K562 (cell line): Measurements from ENCODE around the gene CREB3L2. TPM values are rescaled to one million over a fixed set of nuclear protein-coding genes. Genes with fewer than 3 reads are reported as not detected.

Experiments used
- CBX8 ChIP-seq: fragments of 200-600 bp; sonication (generic); IDR thresholded peaks from 2 replicates; pipeline ENCODE4 v1.6.1; 2012; ENCODE audit warnings: borderline replicate concordance, mixed run types, low read depth, mild to moderate bottlenecking, moderate library complexity, mixed read lengths, low read length, control low read depth, inconsistent platforms; ENCODE audit not compliant: poor library complexity, severe bottlenecking; ENCODE audit errors: extremely low read depth
- ETV5 ChIP-seq: sonication (generic); formaldehyde crosslinking; IDR thresholded peaks from 2 replicates; pipeline ENCODE4 v1.4.0; 2020; ENCODE audit warnings: low read depth, mild to moderate bottlenecking, missing genetic modification reagents
- ETV6 ChIP-seq, 3 experiments: fragments of 150-350 bp in 1 of 3; sonication (generic) in 1 of 3; formaldehyde crosslinking in 1 of 3; IDR thresholded peaks; 2 replicates each; pipeline versions ENCODE4 v1.6.1 to v1.8.0; 2014 to 2022; ENCODE audit warnings: borderline replicate concordance in 2 of 3, low read depth in 2 of 3, antibody characterized with exemption in 1 of 3, low read length in 1 of 3, mild to moderate bottlenecking in 1 of 3, missing genetic modification reagents in 1 of 3
- GABPA ChIP-seq: fragments of 200-800 bp; sonication (Bioruptor generic); conservative IDR thresholded peaks from 2 replicates; pipeline ENCODE4 v1.6.1; 2016; ENCODE audit warnings: low read depth, missing genetic modification characterization, missing compliant biosample characterization
- GATAD2A ChIP-seq: fragments of 450-650 bp; IDR thresholded peaks from 2 replicates; pipeline ENCODE4 v1.6.1; 2017
- GTF2B ChIP-seq: IDR thresholded peaks from 2 replicates; pipeline ENCODE4 v1.6.1; 2011; ENCODE audit not compliant: insufficient read length; ENCODE audit errors: extremely low read depth
- KLF6 ChIP-seq: fragments of 250-450 bp; sonication (Bioruptor Pico); IDR thresholded peaks from 2 replicates; pipeline ENCODE4 v1.4.0; 2020; ENCODE audit warnings: mild to moderate bottlenecking, moderate library complexity, borderline replicate concordance
- MAX ChIP-seq: sonication (generic); formaldehyde crosslinking; IDR thresholded peaks from 2 replicates; pipeline ENCODE4 v1.9.0; 2022; ENCODE audit warnings: mild to moderate bottlenecking, missing genetic modification reagents
- MLLT1 ChIP-seq, 2 experiments: fragments of 450-650 bp; IDR thresholded peaks; 2 replicates each; pipeline ENCODE4 v1.6.1; 2016
- NR2C1 ChIP-seq, 2 experiments: fragments of 450-650 bp; IDR thresholded peaks; 2 replicates each; pipeline ENCODE4 v1.6.1; 2017; ENCODE audit warnings: mild to moderate bottlenecking in 2 of 2, antibody characterized with exemption in 1 of 2, inconsistent platforms in 1 of 2, missing compliant biosample characterization in 1 of 2, missing genetic modification characterization in 1 of 2
- PHF21A ChIP-seq: fragments of 450-650 bp; IDR thresholded peaks from 2 replicates; pipeline ENCODE4 v1.6.1; 2017; ENCODE audit warnings: low read depth, borderline replicate concordance
- RBM22 ChIP-seq: fragments of 200-400 bp; formaldehyde crosslinking; IDR thresholded peaks from 2 replicates; pipeline ENCODE4 v1.6.1; 2018; ENCODE audit warnings: low read length, low read depth; ENCODE audit not compliant: poor library complexity, severe bottlenecking
- ZBTB17 ChIP-seq: fragments of 450-650 bp; formaldehyde crosslinking; IDR thresholded peaks from 2 replicates; pipeline ENCODE4 v1.4.0; 2020; ENCODE audit warnings: mild to moderate bottlenecking
- ZBTB33 ChIP-seq: sonication (generic); formaldehyde crosslinking; IDR thresholded peaks from 2 replicates; pipeline ENCODE4 v1.8.1; 2023; ENCODE audit warnings: mild to moderate bottlenecking, missing genetic modification reagents
- ZHX1 ChIP-seq: fragments of 150-350 bp; conservative IDR thresholded peaks from 2 replicates; pipeline ENCODE4 v1.6.1; 2014; ENCODE audit warnings: low read length
- ZNF124 ChIP-seq: sonication (generic); formaldehyde crosslinking; IDR thresholded peaks from 2 replicates; pipeline ENCODE4 v1.8.1; 2022; ENCODE audit warnings: missing genetic modification reagents
- ZNF282 ChIP-seq: sonication (generic); formaldehyde crosslinking; IDR thresholded peaks from 2 replicates; pipeline ENCODE4 v1.8.1; 2023; ENCODE audit warnings: missing genetic modification reagents
- polyA plus RNA-seq, 8 experiments: library from polyadenylated mRNA; depleted of rRNA in 4 of 8; stranded (reverse) in 5 of 8; unstranded in 3 of 8; fragments of >200 nt; fragmentation: Nextera tagmentation in 2 of 8; fragmentation: Illumina TruSeq in 1 of 8; extraction: Ambion mirVana in 2 of 8; extraction: Trizol in 1 of 8; gene quantifications; 2 replicates each; pipeline versions ENCODE4 v1.2.1 to v1.2.3, GENCODE V29; 2011 to 2014; ENCODE audit warnings: inconsistent platforms in 1 of 8, missing spikeins in 1 of 8
- total RNA-seq, 7 experiments: library from RNA; depleted of rRNA in 6 of 7; stranded (reverse); fragments of >200 nt in 6 of 7; fragmentation: Illumina TruSeq in 2 of 7; extraction: Trizol in 2 of 7; gene quantifications; 2 replicates each; pipeline versions ENCODE4 v1.2.1 to v1.2.3, GENCODE V29; 2011 to 2021; ENCODE audit warnings: low replicate concordance in 1 of 7

Gene CREB3L2
- total and polyA plus RNA-seq, 9 of the 15 experiments (the other 6 are each of a cell fraction or from before 2014, with no cell fraction given): 7.1 to 45.6 (median 15.8) TPM

- TF ChIP-seq ZHX1 (0 out of 2 replicates have a peak, but pooled peaks have one; percentile 19), CBX8 (no peak), GATAD2A (peak; percentile 26; the same call in 1 of the 2 replicates), ZNF124 (no peak), ZBTB17 (CRISPR knock-in tag) (peak; percentile 43; the same call in 1 of the 2 replicates), GTF2B (no peak), RBM22 (peak; percentile 94), ETV5 (no peak), MAX (CRISPR knock-in tag) (peak; percentile 57; the same call in 1 of the 2 replicates), ZBTB33 (CRISPR knock-in tag) (peak; percentile 35; the same call in 1 of the 2 replicates), ETV6 (IDR thresholded peaks at IDR 0.05; ENCODE audit: borderline replicate concordance in 1 of 2, low read depth in 2 of 2, low read length in 1 of 2) (peak in 1 of 2 experiments; percentile 71; a peak in 1 of 4 replicates), ETV6 (CRISPR knock-in tag; IDR thresholded peaks at IDR 0.05; ENCODE audit: borderline replicate concordance) (no peak), GABPA (tag) (no peak; the same call in 1 of the 2 replicates), KLF6 (CRISPR knock-in tag) (no peak), NR2C1 (IDR thresholded peaks at IDR 0.05) (0 out of 2 replicates have a peak, but pooled peaks have one; percentile 8), NR2C1 (tag; IDR thresholded peaks at IDR 0.05) (no peak), PHF21A (0 out of 2 replicates have a peak, but pooled peaks have one; percentile 30), MLLT1 (IDR thresholded peaks at IDR 0.05) (0 out of 4 replicates have a peak, but pooled peaks of 1 of the 2 experiments have one; percentile 24), ZNF282 (CRISPR knock-in tag) (no peak)
Measured at GRCh38 chr7:137898839-137899721, 102.8 kb downstream of the CREB3L2 start (continued).
